A549 (cell line): ENCODE data around the gene EML1. TPM values are rescaled to one million over a fixed set of nuclear protein-coding genes. Genes with fewer than 3 reads are reported as not detected.

ENCODE experiments used
- ATAC-seq, 2 experiments: fragments of 200-7000 bp in 1 of 2; fragments of >200 bp in 1 of 2; cut with Nextera tagmentation in 1 of 2; cut with Tn5 transposase in 1 of 2; 3 replicates each; pipeline versions ENCODE4 v1.8.0 to v1.9.1; 2018 to 2020; ENCODE audit warnings: mild to moderate bottlenecking in 1 of 2, moderate library complexity in 1 of 2
- CTCF ChIA-PET: fragments of 300-600 bp; sonication (Branson Sonifier 250); formaldehyde crosslinking; extraction: SDS; loops from one replicate; lab custom pipeline; 2021; ENCODE audit warnings: antibody characterized with exemption, inconsistent platforms; lab: Yijun Ruan, JAX
- POLR2A ChIA-PET: fragments of 350-600 bp; formaldehyde crosslinking; extraction: SDS; loops from one replicate; lab custom pipeline; 2021; ENCODE audit warnings: antibody characterized with exemption, inconsistent platforms; lab: Yijun Ruan, JAX
- DNase-seq, 2 experiments: peaks; one replicate each; pipeline versions ENCODE4 v3.0.0 to v3.0.0-alpha.2; 2011 to 2016; ENCODE audit warnings: low read depth in 1 of 2, low spot score in 1 of 2
- FAIRE-seq: peaks from 2 replicates; lab custom pipeline; 2011; peaks lifted over from hg19 to GRCh38; lab: Jason Lieb, UNC
- H3K27ac ChIP-seq, 2 experiments: fragments of >200 bp; sonication (Bioruptor Twin); formaldehyde crosslinking; 3 replicates each; pipeline ENCODE4 v1.5.1; 2016 to 2017
- H3K4me1 ChIP-seq: fragments of >200 bp; sonication (Bioruptor Twin); formaldehyde crosslinking; 3 replicates; pipeline ENCODE4 v1.6.1; 2016
- H3K4me2 ChIP-seq: fragments of >200 bp; sonication (Bioruptor Twin); formaldehyde crosslinking; 3 replicates; pipeline ENCODE4 v1.6.1; 2016
- H3K4me3 ChIP-seq: fragments of >200 bp; sonication (Bioruptor Twin); formaldehyde crosslinking; 3 replicates; pipeline ENCODE4 v1.5.1; 2016
- H3K9me3 ChIP-seq: fragments of >200 bp; sonication (Bioruptor Twin); formaldehyde crosslinking; 3 replicates; pipeline ENCODE4 v1.6.1; 2016
- BHLHE40 ChIP-seq: IDR thresholded peaks from 2 replicates; pipeline ENCODE4 v1.6.1; 2012; ENCODE audit warnings: low read depth, low read length, inconsistent platforms
- CHD4 ChIP-seq: fragments of 200-600 bp; sonication (generic); IDR thresholded peaks from 2 replicates; pipeline ENCODE4 v1.6.1; 2016; ENCODE audit warnings: antibody characterized with exemption, mild to moderate bottlenecking, borderline replicate concordance
- EP300 ChIP-seq, 2 experiments: fragments of >200 bp; sonication (Bioruptor Twin); formaldehyde crosslinking; IDR thresholded peaks; 2 replicates in 1 of 2; 3 replicates in 1 of 2; pipeline ENCODE4 v1.6.1; 2016 to 2017
- ESRRA ChIP-seq: fragments of 150-350 bp; IDR thresholded peaks from 2 replicates; pipeline ENCODE4 v1.6.1; 2014; ENCODE audit warnings: mild to moderate bottlenecking, low read length, borderline replicate concordance
- FOSL2 ChIP-seq, 2 experiments: fragments of 450-650 bp in 1 of 2; fragments of >200 bp in 1 of 2; sonication (Bioruptor Twin) in 1 of 2; formaldehyde crosslinking; IDR thresholded peaks; 2 replicates each; pipeline versions ENCODE4 v1.5.0 to v1.6.1; 2016 to 2020; ENCODE audit warnings: mild to moderate bottlenecking in 1 of 2, moderate library complexity in 1 of 2
- FOXS1 ChIP-seq: fragments of 250-450 bp; sonication (Bioruptor Pico); IDR thresholded peaks from 2 replicates; pipeline ENCODE4 v1.5.0; 2020; ENCODE audit warnings: mild to moderate bottlenecking, moderate library complexity
- HDAC2 ChIP-seq: fragments of 200-600 bp; sonication (generic); IDR thresholded peaks from 2 replicates; pipeline ENCODE4 v1.6.1; 2016
- HOXB13 ChIP-seq: fragments of 250-450 bp; sonication (Bioruptor Pico); IDR thresholded peaks from 2 replicates; pipeline ENCODE4 v1.5.0; 2020; ENCODE audit warnings: low read depth, mild to moderate bottlenecking, moderate library complexity
- JUN ChIP-seq, 2 experiments: fragments of >200 bp; sonication (Bioruptor Twin); formaldehyde crosslinking; IDR thresholded peaks; 2 replicates in 1 of 2; 3 replicates in 1 of 2; pipeline ENCODE4 v1.6.1; 2016 to 2017
- JUNB ChIP-seq: fragments of >200 bp; sonication (Bioruptor Twin); formaldehyde crosslinking; IDR thresholded peaks from 2 replicates; pipeline ENCODE4 v1.6.1; 2016
- KDM1A ChIP-seq: fragments of 200-600 bp; sonication (generic); IDR thresholded peaks from 2 replicates; pipeline ENCODE4 v1.6.1; 2016; ENCODE audit warnings: low read depth, mild to moderate bottlenecking
- KDM5A ChIP-seq: fragments of 200-600 bp; sonication (generic); IDR thresholded peaks from 2 replicates; pipeline ENCODE4 v1.6.1; 2016; ENCODE audit warnings: antibody characterized with exemption, mild to moderate bottlenecking
- MAFK ChIP-seq: fragments of 450-650 bp; IDR thresholded peaks from 2 replicates; pipeline ENCODE4 v1.6.1; 2014; ENCODE audit not compliant: partially characterized antibody
- MAZ ChIP-seq: fragments of 150-350 bp; IDR thresholded peaks from 2 replicates; pipeline ENCODE4 v1.6.1; 2014; ENCODE audit warnings: antibody characterized with exemption, low read depth, low read length, borderline replicate concordance
- MYC ChIP-seq: IDR thresholded peaks from 2 replicates; pipeline ENCODE4 v1.6.1; 2012; ENCODE audit warnings: mild to moderate bottlenecking, inconsistent platforms, low read length, improper control_type of control experiment, borderline replicate concordance
- NFE2L2 ChIP-seq: fragments of 150-350 bp; conservative IDR thresholded peaks from 2 replicates; pipeline ENCODE4 v1.6.1; 2014; ENCODE audit warnings: low read length
- NR3C1 ChIP-seq: fragments of >200 bp; sonication (Bioruptor Twin); formaldehyde crosslinking; IDR thresholded peaks from 3 replicates; pipeline ENCODE4 v1.6.1; 2017
- PHF8 ChIP-seq: fragments of 200-600 bp; sonication (generic); IDR thresholded peaks from 2 replicates; pipeline ENCODE4 v1.6.1; 2016; ENCODE audit warnings: low read depth, mild to moderate bottlenecking, antibody characterized with exemption, moderate library complexity, borderline replicate concordance
- POLR2A ChIP-seq: IDR thresholded peaks from 2 replicates; pipeline ENCODE4 v1.6.1; 2012; ENCODE audit warnings: mild to moderate bottlenecking, low read length
- POLR2AphosphoS2 ChIP-seq: conservative IDR thresholded peaks from 2 replicates; pipeline ENCODE4 v1.6.1; 2012; ENCODE audit warnings: low read length, improper control_type of control experiment, inconsistent platforms
- RAD21 ChIP-seq, 2 experiments: fragments of >200 bp in 1 of 2; sonication (Bioruptor Twin) in 1 of 2; formaldehyde crosslinking in 1 of 2; IDR thresholded peaks in 1 of 2; conservative IDR thresholded peaks in 1 of 2; 2 replicates in 1 of 2; 3 replicates in 1 of 2; pipeline ENCODE4 v1.6.1; 2012 to 2018; ENCODE audit warnings: inconsistent platforms in 1 of 2
- RCOR1 ChIP-seq: fragments of 150-350 bp; IDR thresholded peaks from 2 replicates; pipeline ENCODE4 v1.6.1; 2014; ENCODE audit warnings: antibody characterized with exemption, low read length, low read depth
- RFX5 ChIP-seq: fragments of 450-650 bp; IDR thresholded peaks from 2 replicates; pipeline ENCODE4 v1.7.1; 2014; ENCODE audit warnings: antibody characterized with exemption, mild to moderate bottlenecking, moderate library complexity
- RNF2 ChIP-seq: fragments of 200-600 bp; sonication (generic); IDR thresholded peaks from 2 replicates; pipeline ENCODE4 v1.6.1; 2016; ENCODE audit warnings: low read depth, mild to moderate bottlenecking, antibody characterized with exemption, moderate library complexity, borderline replicate concordance
- SMC3 ChIP-seq: fragments of >200 bp; sonication (Bioruptor Twin); formaldehyde crosslinking; IDR thresholded peaks from 3 replicates; pipeline ENCODE4 v1.6.1; 2018; ENCODE audit warnings: inconsistent platforms
- SREBF2 ChIP-seq: fragments of 450-650 bp; IDR thresholded peaks from 2 replicates; pipeline ENCODE4 v1.6.1; 2014; ENCODE audit warnings: mild to moderate bottlenecking, moderate library complexity
- TP53 ChIP-seq: fragments of 250-450 bp; sonication (Bioruptor Pico); IDR thresholded peaks from 2 replicates; pipeline ENCODE4 v1.5.0; 2021; ENCODE audit warnings: mild to moderate bottlenecking, moderate library complexity
- ZNF302 ChIP-seq: fragments of 250-450 bp; sonication (Bioruptor Pico); IDR thresholded peaks from 2 replicates; pipeline ENCODE4 v1.9.0; 2021; ENCODE audit warnings: inconsistent platforms, mild to moderate bottlenecking, moderate library complexity
- ZSCAN20 ChIP-seq: fragments of 250-450 bp; sonication (Bioruptor Pico); IDR thresholded peaks from 2 replicates; pipeline ENCODE4 v1.8.0; 2022; ENCODE audit warnings: mild to moderate bottlenecking, moderate library complexity
- WGBS: methylation state at CpG from one replicate; pipeline ENCODE4 v1.1.6; 2017; ENCODE audit errors: missing lambda C conversion rate; 5-methylcytosine and 5-hydroxymethylcytosine counted together
- polyA plus RNA-seq, 4 experiments: library from polyadenylated mRNA; depleted of rRNA in 3 of 4; stranded (reverse); fragments of >200 nt; fragmentation: RNase III in 1 of 4; extraction: RNeasy Plus Mini Kit Qiagen cat#74134 plus additional on column Dnase treatment in 1 of 4; gene quantifications; 2 replicates in 3 of 4; 3 replicates in 1 of 4; pipeline ENCODE4 v1.2.3, GENCODE V29; 2011 to 2017
- TF ChIP-seq, protein P1 (sequence below): fragments of 250-450 bp; sonication (Bioruptor Pico); IDR thresholded peaks from 2 replicates; pipeline ENCODE4 v1.5.0; 2021; ENCODE audit warnings: mild to moderate bottlenecking, moderate library complexity, borderline replicate concordance
- TF ChIP-seq, protein P2 (sequence below): IDR thresholded peaks from 2 replicates; pipeline ENCODE4 v1.6.1; 2012
- TF ChIP-seq, protein P3 (sequence below): fragments of >200 bp; sonication (Bioruptor Twin); formaldehyde crosslinking; IDR thresholded peaks from 3 replicates; pipeline ENCODE4 v1.5.1; 2016
- TF ChIP-seq, protein P4 (sequence below): fragments of 450-650 bp; IDR thresholded peaks from 2 replicates; pipeline ENCODE4 v1.6.1; 2014; ENCODE audit warnings: antibody characterized with exemption

EML1 gene
- polyA plus RNA-seq, 2 of the 4 experiments (the other 2 are of a cell fraction), result 29.7 to 30.8 TPM

DNA sequence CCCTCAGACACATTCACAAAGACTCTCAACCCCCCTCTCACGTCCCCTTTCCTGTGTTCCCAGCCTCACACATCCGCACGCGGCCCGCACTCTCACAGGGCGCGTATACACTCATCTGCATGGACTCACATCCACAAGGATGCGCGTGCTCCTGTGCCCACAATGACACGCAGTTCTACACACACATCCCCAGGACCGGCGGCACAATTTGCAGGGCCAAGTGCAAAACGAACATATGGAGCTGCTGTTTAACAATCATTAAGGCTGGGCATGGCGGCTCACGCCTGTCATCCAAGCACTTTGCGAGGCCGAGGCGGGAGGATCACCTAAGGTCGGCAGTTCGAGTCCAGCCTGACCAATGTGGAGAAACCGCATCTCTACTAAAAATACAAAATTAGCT lies 36.4 kb upstream of the EML1 start:
- H3K4me3 ChIP-seq, result no peak overlapping the region

DNA sequence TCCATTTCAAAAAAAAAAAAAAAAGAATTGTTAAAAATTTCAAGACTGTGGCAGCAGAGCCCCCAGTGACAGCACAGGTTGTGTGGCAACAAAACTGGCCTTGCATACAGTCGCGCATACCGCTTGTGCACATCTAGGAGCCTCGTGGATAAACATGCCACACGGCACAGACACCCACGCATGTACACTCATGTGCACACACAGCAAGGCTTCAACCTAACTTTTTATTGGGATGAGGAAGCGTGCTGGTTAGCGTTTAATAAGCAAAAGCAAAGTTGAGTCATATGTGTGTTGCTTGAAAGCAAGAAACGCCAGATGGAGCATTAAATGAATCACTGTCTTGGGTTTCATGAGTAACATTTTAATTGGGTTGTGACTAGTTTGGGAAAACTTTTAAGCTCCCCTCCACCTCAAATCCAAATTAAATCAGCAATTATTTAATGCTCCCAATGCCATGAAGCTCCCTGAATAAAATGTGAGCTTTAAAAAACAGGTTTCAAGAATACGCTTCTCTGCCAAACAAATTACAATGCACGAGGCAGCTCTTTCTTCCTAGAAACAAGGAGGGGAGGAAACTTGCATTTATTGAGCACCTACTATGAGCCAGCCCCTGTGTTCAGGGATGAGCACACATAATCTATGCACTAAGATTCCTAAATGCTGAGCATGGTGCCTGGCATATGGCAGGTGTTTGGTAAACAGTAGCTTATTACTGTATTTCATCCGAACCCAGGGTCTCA lies 35.7 kb upstream of the EML1 start:
- Histone ChIP-seq H3K4me2 (peak overlapping the region; percentile 65), H3K27ac (peak overlapping the region; percentile 83 to 92), H3K9me3 (no peaks in the 10 kb centered on the region), H3K4me1 (peaks cover 72% of the 10 kb centered on the region), H3K4me3 (no peak overlapping the region)
- 33% methylated on average over 12 of the region's 12 CpGs for WGBS
- POLR2A ChIA-PET, result no interaction called here
- ATAC-seq (peak; percentile 14 to 23; a peak in 4 of 6 replicates), FAIRE-seq (no peak), DNase-seq (peak; percentile 66 to 82)
- CTCF ChIA-PET, result interaction anchor here (0.8 to 20.7 kb wide), 9 partner anchors 12 to 436 kb away, joined by 3 to 263 read pairs (median 5); partner anchors contain the start of gene EML1
- peak; percentile 90 for TF ChIP-seq FOSL2 (IDR thresholded peaks at IDR 0.05)
- TF ChIP-seq FOSL2 (CRISPR knock-in tag; IDR thresholded peaks at IDR 0.05), result peak; percentile 95
- TF ChIP-seq MAZ, result no peak
- TF ChIP-seq RFX5, result no peak
- TF ChIP-seq POLR2AphosphoS2, result no peak
- TF ChIP-seq JUN (IDR thresholded peaks at IDR 0.05), result peak; percentile 38 to 48; a peak in 2 of 5 replicates
- no peak for TF ChIP-seq NFE2L2
- TF ChIP-seq, protein P1, sequence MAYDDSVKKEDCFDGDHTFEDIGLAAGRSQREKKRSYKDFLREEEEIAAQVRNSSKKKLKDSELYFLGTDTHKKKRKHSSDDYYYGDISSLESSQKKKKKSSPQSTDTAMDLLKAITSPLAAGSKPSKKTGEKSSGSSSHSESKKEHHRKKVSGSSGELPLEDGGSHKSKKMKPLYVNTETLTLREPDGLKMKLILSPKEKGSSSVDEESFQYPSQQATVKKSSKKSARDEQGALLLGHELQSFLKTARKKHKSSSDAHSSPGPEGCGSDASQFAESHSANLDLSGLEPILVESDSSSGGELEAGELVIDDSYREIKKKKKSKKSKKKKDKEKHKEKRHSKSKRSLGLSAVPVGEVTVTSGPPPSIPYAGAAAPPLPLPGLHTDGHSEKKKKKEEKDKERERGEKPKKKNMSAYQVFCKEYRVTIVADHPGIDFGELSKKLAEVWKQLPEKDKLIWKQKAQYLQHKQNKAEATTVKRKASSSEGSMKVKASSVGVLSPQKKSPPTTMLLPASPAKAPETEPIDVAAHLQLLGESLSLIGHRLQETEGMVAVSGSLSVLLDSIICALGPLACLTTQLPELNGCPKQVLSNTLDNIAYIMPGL, result no peak
- 0 out of 2 replicates have a peak, but pooled peaks have one; percentile 69 for TF ChIP-seq MYC
- no peak for TF ChIP-seq TP53 (CRISPR knock-in tag)
- no peak for TF ChIP-seq KDM5A
- no peak for TF ChIP-seq FOXS1
- no peak for TF ChIP-seq HOXB13
- no peak for TF ChIP-seq POLR2A
- no peak for TF ChIP-seq CHD4
- peak; percentile 43 for TF ChIP-seq MAFK
- TF ChIP-seq, protein P2, sequence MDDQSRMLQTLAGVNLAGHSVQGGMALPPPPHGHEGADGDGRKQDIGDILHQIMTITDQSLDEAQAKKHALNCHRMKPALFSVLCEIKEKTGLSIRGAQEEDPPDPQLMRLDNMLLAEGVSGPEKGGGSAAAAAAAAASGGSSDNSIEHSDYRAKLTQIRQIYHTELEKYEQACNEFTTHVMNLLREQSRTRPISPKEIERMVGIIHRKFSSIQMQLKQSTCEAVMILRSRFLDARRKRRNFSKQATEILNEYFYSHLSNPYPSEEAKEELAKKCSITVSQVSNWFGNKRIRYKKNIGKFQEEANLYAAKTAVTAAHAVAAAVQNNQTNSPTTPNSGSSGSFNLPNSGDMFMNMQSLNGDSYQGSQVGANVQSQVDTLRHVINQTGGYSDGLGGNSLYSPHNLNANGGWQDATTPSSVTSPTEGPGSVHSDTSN, result no peak
- TF ChIP-seq RAD21 (conservative IDR thresholded peaks at IDR 0.05 in 1 of 2, IDR thresholded peaks at IDR 0.05 in 1 of 2), result 0 out of 5 replicates have a peak, but pooled peaks of 1 of the 2 experiments have one; percentile 8
- no peak for TF ChIP-seq PHF8
- no peak for TF ChIP-seq RCOR1
- TF ChIP-seq NR3C1, result no peak
- no peak for TF ChIP-seq SMC3
- TF ChIP-seq KDM1A, result no peak

More for the DNA sequence above, 36.4 kb upstream of the EML1 start:
- no peak for FAIRE-seq
- Histone ChIP-seq H3K4me2 (peak overlapping the region; percentile 65), H3K27ac (peak overlapping the region; percentile 83 to 92), H3K4me1 (peaks cover 79% of the 10 kb centered on the region), H3K9me3 (no peaks in the 10 kb centered on the region)
- POLR2A ChIA-PET, result no interaction called here
- WGBS, result 91% methylated on average over 21 of the region's 21 CpGs
- no peak for DNase-seq
- CTCF ChIA-PET, result interaction anchor here (2.5 to 20.7 kb wide), 2 partner anchors 23 to 36 kb away, joined by 7 to 263 read pairs; partner anchors contain the start of gene EML1
- TF ChIP-seq BHLHE40 (no peak), RNF2 (no peak), MAFK (no peak), ZNF302 (CRISPR knock-in tag) (no peak), MYC (no peak), RFX5 (no peak), HDAC2 (no peak), EP300 (IDR thresholded peaks at IDR 0.05) (no peak), SREBF2 (no peak), NR3C1 (no peak), KDM1A (no peak), ESRRA (no peak), ZSCAN20 (CRISPR knock-in tag) (no peak), PHF8 (no peak), JUNB (no peak), NFE2L2 (no peak)
- TF ChIP-seq, protein P3, sequence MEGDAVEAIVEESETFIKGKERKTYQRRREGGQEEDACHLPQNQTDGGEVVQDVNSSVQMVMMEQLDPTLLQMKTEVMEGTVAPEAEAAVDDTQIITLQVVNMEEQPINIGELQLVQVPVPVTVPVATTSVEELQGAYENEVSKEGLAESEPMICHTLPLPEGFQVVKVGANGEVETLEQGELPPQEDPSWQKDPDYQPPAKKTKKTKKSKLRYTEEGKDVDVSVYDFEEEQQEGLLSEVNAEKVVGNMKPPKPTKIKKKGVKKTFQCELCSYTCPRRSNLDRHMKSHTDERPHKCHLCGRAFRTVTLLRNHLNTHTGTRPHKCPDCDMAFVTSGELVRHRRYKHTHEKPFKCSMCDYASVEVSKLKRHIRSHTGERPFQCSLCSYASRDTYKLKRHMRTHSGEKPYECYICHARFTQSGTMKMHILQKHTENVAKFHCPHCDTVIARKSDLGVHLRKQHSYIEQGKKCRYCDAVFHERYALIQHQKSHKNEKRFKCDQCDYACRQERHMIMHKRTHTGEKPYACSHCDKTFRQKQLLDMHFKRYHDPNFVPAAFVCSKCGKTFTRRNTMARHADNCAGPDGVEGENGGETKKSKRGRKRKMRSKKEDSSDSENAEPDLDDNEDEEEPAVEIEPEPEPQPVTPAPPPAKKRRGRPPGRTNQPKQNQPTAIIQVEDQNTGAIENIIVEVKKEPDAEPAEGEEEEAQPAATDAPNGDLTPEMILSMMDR, result no peak
- TF ChIP-seq, protein P4, sequence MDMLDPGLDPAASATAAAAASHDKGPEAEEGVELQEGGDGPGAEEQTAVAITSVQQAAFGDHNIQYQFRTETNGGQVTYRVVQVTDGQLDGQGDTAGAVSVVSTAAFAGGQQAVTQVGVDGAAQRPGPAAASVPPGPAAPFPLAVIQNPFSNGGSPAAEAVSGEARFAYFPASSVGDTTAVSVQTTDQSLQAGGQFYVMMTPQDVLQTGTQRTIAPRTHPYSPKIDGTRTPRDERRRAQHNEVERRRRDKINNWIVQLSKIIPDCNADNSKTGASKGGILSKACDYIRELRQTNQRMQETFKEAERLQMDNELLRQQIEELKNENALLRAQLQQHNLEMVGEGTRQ, result no peak
- no peak for ATAC-seq
